HUES64 (cell line): Measurements from ENCODE around the gene APBB2.
"Not testable (repeated sequence)": the region's sequence is repeated elsewhere in the genome, so short reads cannot be mapped to it uniquely, and the experiment has no call there.

Experiments used
- H3K27ac ChIP-seq: 2 replicates; pipeline ENCODE4 v1.7.0; 2013; ENCODE audit warnings: low read depth, low read length, inconsistent platforms
- H3K27me3 ChIP-seq: 2 replicates; pipeline ENCODE4 v1.6.1; 2013; ENCODE audit warnings: mild to moderate bottlenecking, low read length; ENCODE audit not compliant: insufficient read depth
- H3K36me3 ChIP-seq: 2 replicates; pipeline ENCODE4 v1.6.1; 2013; ENCODE audit warnings: mild to moderate bottlenecking, low read length; ENCODE audit not compliant: insufficient read depth
- H3K4me1 ChIP-seq: 2 replicates; pipeline ENCODE4 v1.6.1; 2013; ENCODE audit warnings: mild to moderate bottlenecking, low read length, moderate library complexity; ENCODE audit not compliant: insufficient read depth
- H3K4me3 ChIP-seq: 2 replicates; pipeline ENCODE4 v1.5.1; 2013; ENCODE audit warnings: mild to moderate bottlenecking, low read length, moderate library complexity
- H3K9ac ChIP-seq: 2 replicates; pipeline ENCODE4 v1.6.1; 2013; ENCODE audit warnings: mild to moderate bottlenecking, low read depth, low read length
- H3K9me3 ChIP-seq: 2 replicates; pipeline ENCODE4 v1.6.1; 2013; ENCODE audit warnings: low read depth, low read length; ENCODE audit not compliant: insufficient read depth
- WGBS: fragments of 150-250, 120-280 bp; methylation state at CpG from one replicate; pipeline ENCODE4 v1.1.7; 2013; ENCODE audit warnings: missing lambda C conversion rate; 5-methylcytosine and 5-hydroxymethylcytosine counted together

The APBB2 gene

GRCh38 chr4:40915318-40916217 lies 298.8 kb downstream of the APBB2 start:
- 90% methylated on average over 12 of the region's 12 CpGs for WGBS
- peaks cover 14% of the 10 kb centered on the region for H3K4me1 ChIP-seq
- no peak overlapping the region for H3K4me3 ChIP-seq
- no peaks in the 10 kb centered on the region for H3K36me3 ChIP-seq
- H3K9me3 ChIP-seq: no peaks in the 10 kb centered on the region
- H3K9ac ChIP-seq: no peak overlapping the region
- H3K27me3 ChIP-seq: no peaks in the 10 kb centered on the region
- no peak overlapping the region for H3K27ac ChIP-seq

GRCh38 chr4:40912460-40913184 lies 301.7 kb downstream of the APBB2 start:
- Histone ChIP-seq H3K9me3 (no peaks in the 10 kb centered on the region), H3K4me3 (no peak overlapping the region), H3K4me1 (peaks cover 7% of the 10 kb centered on the region; the same call in 1 of the 2 replicates), H3K36me3 (no peaks in the 10 kb centered on the region), H3K9ac (no peak overlapping the region), H3K27ac (no peak overlapping the region), H3K27me3 (no peaks in the 10 kb centered on the region)
- 93% methylated on average over 15 of the region's 15 CpGs for WGBS

GRCh38 chr4:40910706-40911105 lies 303.6 kb downstream of the APBB2 start:
- WGBS: 87% methylated on average over 5 of the region's 5 CpGs
- no peak overlapping the region for H3K9ac ChIP-seq
- peaks cover 7% of the 10 kb centered on the region; the same call in 1 of the 2 replicates for H3K4me1 ChIP-seq
- no peak overlapping the region for H3K4me3 ChIP-seq
- H3K36me3 ChIP-seq: no peaks in the 10 kb centered on the region
- H3K27ac ChIP-seq: no peak overlapping the region
- H3K9me3 ChIP-seq: no peaks in the 10 kb centered on the region
- no peaks in the 10 kb centered on the region for H3K27me3 ChIP-seq

GRCh38 chr4:40909363-40909876 lies 304.9 kb downstream of the APBB2 start:
- WGBS: 93% methylated on average over 8 of the region's 8 CpGs
- Histone ChIP-seq H3K4me1 (no peaks in the 10 kb centered on the region; the same call in 1 of the 2 replicates), H3K4me3 (no peak overlapping the region), H3K36me3 (no peaks in the 10 kb centered on the region), H3K9ac (no peak overlapping the region), H3K27me3 (no peaks in the 10 kb centered on the region), H3K9me3 (no peaks in the 10 kb centered on the region), H3K27ac (no peak overlapping the region)

GRCh38 chr4:40908702-40909362 lies 305.5 kb downstream of the APBB2 start:
- H3K36me3 ChIP-seq: no peaks in the 10 kb centered on the region
- H3K9me3 ChIP-seq: no peaks in the 10 kb centered on the region
- no peak overlapping the region for H3K9ac ChIP-seq
- H3K4me1 ChIP-seq: no peaks in the 10 kb centered on the region; the same call in 1 of the 2 replicates
- H3K27ac ChIP-seq: no peak overlapping the region
- H3K4me3 ChIP-seq: no peak overlapping the region
- 61% methylated on average over 12 of the region's 12 CpGs for WGBS
- H3K27me3 ChIP-seq: no peaks in the 10 kb centered on the region

- H3K4me3 ChIP-seq: no peak overlapping the region
- H3K4me1 ChIP-seq: no peaks in the 10 kb centered on the region; the same call in 1 of the 2 replicates
- no peaks in the 10 kb centered on the region for H3K36me3 ChIP-seq
- no peaks in the 10 kb centered on the region for H3K27me3 ChIP-seq
- no peaks in the 10 kb centered on the region for H3K9me3 ChIP-seq
- no peak overlapping the region for H3K27ac ChIP-seq
- no peak overlapping the region for H3K9ac ChIP-seq
- 77% methylated on average over 12 of the region's 12 CpGs for WGBS
Measured at GRCh38 chr4:40908297-40908696, 306.0 kb downstream of the APBB2 start.

GRCh38 chr4:40905414-40905813 lies 308.9 kb downstream of the APBB2 start:
- H3K9ac ChIP-seq: no peak overlapping the region
- no peaks in the 10 kb centered on the region for H3K27me3 ChIP-seq
- no peaks in the 10 kb centered on the region for H3K36me3 ChIP-seq
- H3K9me3 ChIP-seq: no peaks in the 10 kb centered on the region
- no peak overlapping the region for H3K27ac ChIP-seq
- no peaks in the 10 kb centered on the region; the same call in 1 of the 2 replicates for H3K4me1 ChIP-seq
- WGBS: 85% methylated on average over 8 of the region's 8 CpGs
- no peak overlapping the region for H3K4me3 ChIP-seq

- 89% methylated on average over 4 of the region's 4 CpGs for WGBS
Measured at GRCh38 chr4:40900531-40900930, 313.8 kb downstream of the APBB2 start.

GRCh38 chr4:40897557-40898203 lies 316.7 kb downstream of the APBB2 start:
- no peaks in the 10 kb centered on the region for H3K9me3 ChIP-seq
- H3K27me3 ChIP-seq: no peaks in the 10 kb centered on the region
- WGBS: 48% methylated on average over 10 of the region's 10 CpGs
- H3K27ac ChIP-seq: no peak overlapping the region
- no peak overlapping the region for H3K9ac ChIP-seq
- H3K36me3 ChIP-seq: peaks cover 4% of the 10 kb centered on the region
- H3K4me3 ChIP-seq: no peak overlapping the region
- H3K4me1 ChIP-seq: no peaks in the 10 kb centered on the region

More at GRCh38 chr4:40900531-40900930, 313.8 kb downstream of the APBB2 start:
- H3K9me3 ChIP-seq, H3K27ac ChIP-seq, H3K4me3 ChIP-seq, H3K9ac ChIP-seq, H3K4me1 ChIP-seq, H3K27me3 ChIP-seq, H3K36me3 ChIP-seq: not testable (repeated sequence)

GRCh38 chr4:40890764-40891163 lies 323.6 kb downstream of the APBB2 start:
- Histone ChIP-seq H3K4me1 (no peaks in the 10 kb centered on the region), H3K36me3 (peaks cover 17% of the 10 kb centered on the region), H3K27me3 (no peaks in the 10 kb centered on the region), H3K4me3 (no peak overlapping the region), H3K27ac (no peak overlapping the region), H3K9me3 (no peaks in the 10 kb centered on the region), H3K9ac (no peak overlapping the region)
- 90% methylated on average over 6 of the region's 6 CpGs for WGBS
